ENCODE results near the gene ZNF710. TPM values are rescaled to one million over a fixed set of nuclear protein-coding genes. Genes with fewer than 3 reads are reported as not detected.

ZNF710 gene
- total RNA-seq, 1 experiment from 2014 or later = 27.3 TPM

DNA sequence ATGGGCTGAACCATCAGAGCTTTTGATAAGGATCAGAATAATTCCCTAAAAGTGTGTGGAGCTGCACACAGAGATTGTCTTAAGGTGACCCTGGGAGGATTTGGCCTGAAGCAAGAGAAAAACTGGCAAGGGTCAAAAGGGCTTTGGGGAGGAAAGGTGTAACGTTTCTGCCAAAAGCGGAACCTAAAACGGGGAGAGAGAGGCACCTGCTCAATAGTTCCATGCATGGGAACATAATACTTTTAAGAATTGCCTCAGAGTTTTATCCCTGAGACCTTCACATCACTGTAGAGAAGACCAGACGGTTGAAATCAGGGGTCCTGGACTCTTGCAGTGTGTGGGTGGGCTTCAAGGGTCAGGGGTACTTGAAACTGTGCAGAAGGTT is 5.9 kb downstream of the ZNF710 start:
- H3K27me3 ChIP-seq (replicated peaks; ENCODE audit: insufficient read depth, low read depth, low read length, poor library complexity) = no peaks in the 10 kb centered on the region
- ChIA-PET POLR2A (ENCODE audit: low non-redundant PET) (no interaction called here), CTCF (interaction anchor here (0.5 kb wide), 1 partner anchor 62 kb away, joined by 6 read pairs; no protein-coding TSS in a partner anchor)
- no TSS peak for BruUV-seq (replicated peaks)
- peaks cover 11% of the 10 kb centered on the region for H3K9me3 ChIP-seq (ENCODE audit: low read depth, low read length, poor library complexity, severe bottlenecking)
- no peak overlapping the region for H3K4me3 ChIP-seq (ENCODE audit: low read depth, low read length, poor library complexity, severe bottlenecking)
- peaks cover 4% of the 10 kb centered on the region for H3K36me3 ChIP-seq (ENCODE audit: insufficient read depth, low read length, poor library complexity, severe bottlenecking)
- H3K4me1 ChIP-seq (ENCODE audit: insufficient read depth, low read length, poor library complexity, severe bottlenecking) = peaks cover 15% of the 10 kb centered on the region
- intact Hi-C loops (cut with micrococcal nuclease; ENCODE audit: unreplicated experiment) = no loop called here
- no peak for TF ChIP-seq EZH2 (IDR thresholded peaks at IDR 0.05; ENCODE audit: borderline replicate concordance, low read depth, low read length, poor library complexity, severe bottlenecking)
- TF ChIP-seq, protein P1, sequence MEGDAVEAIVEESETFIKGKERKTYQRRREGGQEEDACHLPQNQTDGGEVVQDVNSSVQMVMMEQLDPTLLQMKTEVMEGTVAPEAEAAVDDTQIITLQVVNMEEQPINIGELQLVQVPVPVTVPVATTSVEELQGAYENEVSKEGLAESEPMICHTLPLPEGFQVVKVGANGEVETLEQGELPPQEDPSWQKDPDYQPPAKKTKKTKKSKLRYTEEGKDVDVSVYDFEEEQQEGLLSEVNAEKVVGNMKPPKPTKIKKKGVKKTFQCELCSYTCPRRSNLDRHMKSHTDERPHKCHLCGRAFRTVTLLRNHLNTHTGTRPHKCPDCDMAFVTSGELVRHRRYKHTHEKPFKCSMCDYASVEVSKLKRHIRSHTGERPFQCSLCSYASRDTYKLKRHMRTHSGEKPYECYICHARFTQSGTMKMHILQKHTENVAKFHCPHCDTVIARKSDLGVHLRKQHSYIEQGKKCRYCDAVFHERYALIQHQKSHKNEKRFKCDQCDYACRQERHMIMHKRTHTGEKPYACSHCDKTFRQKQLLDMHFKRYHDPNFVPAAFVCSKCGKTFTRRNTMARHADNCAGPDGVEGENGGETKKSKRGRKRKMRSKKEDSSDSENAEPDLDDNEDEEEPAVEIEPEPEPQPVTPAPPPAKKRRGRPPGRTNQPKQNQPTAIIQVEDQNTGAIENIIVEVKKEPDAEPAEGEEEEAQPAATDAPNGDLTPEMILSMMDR (conservative IDR thresholded peaks at IDR 0.05; ENCODE audit: low read depth, low read length) = no peak
- no peak for DNase-seq (ENCODE audit: low spot score)
- H3K27ac ChIP-seq (ENCODE audit: low read depth, low read length, poor library complexity, severe bottlenecking) = peak overlapping the region; percentile 31

DNA sequence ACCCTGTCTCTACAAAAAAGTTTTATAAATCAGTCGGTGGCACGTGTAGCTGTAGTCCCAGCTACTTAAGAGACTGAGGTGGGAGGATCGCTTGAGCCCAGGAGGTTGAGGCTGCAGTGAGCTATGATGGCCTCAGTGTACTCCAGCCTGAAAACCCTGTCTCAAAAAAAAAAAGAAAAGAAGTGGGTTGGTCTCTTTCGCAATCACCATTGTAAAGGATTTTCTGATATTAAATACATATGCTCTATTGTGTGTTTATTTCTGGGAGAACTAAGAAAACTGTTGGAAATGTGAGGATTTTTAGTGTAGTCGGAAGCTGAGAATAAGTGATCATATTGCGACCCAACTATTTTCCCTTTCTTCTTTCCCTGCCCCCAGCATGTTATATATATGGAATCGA is 7.5 kb downstream of the ZNF710 start:
- TF ChIP-seq, protein P1 (conservative IDR thresholded peaks at IDR 0.05; ENCODE audit: low read depth, low read length) = no peak
- no peak for TF ChIP-seq EZH2 (IDR thresholded peaks at IDR 0.05; ENCODE audit: borderline replicate concordance, low read depth, low read length, poor library complexity, severe bottlenecking)
- H3K4me1 ChIP-seq (ENCODE audit: insufficient read depth, low read length, poor library complexity, severe bottlenecking) = peaks cover 15% of the 10 kb centered on the region
- POLR2A ChIA-PET (ENCODE audit: low non-redundant PET) = no interaction called here
- peaks cover 5% of the 10 kb centered on the region for H3K36me3 ChIP-seq (ENCODE audit: insufficient read depth, low read length, poor library complexity, severe bottlenecking)
- no peak overlapping the region for H3K4me3 ChIP-seq (ENCODE audit: low read depth, low read length, poor library complexity, severe bottlenecking)
- no TSS peak for BruUV-seq (replicated peaks)
- peaks cover 18% of the 10 kb centered on the region for H3K9me3 ChIP-seq (ENCODE audit: low read depth, low read length, poor library complexity, severe bottlenecking)
- H3K27me3 ChIP-seq (replicated peaks; ENCODE audit: insufficient read depth, low read depth, low read length, poor library complexity) = no peaks in the 10 kb centered on the region
- H3K27ac ChIP-seq (ENCODE audit: low read depth, low read length, poor library complexity, severe bottlenecking) = no peak overlapping the region
- intact Hi-C loops (cut with micrococcal nuclease; ENCODE audit: unreplicated experiment) = no loop called here
- DNase-seq (ENCODE audit: low spot score) = no peak
- CTCF ChIA-PET = no interaction called here

DNA sequence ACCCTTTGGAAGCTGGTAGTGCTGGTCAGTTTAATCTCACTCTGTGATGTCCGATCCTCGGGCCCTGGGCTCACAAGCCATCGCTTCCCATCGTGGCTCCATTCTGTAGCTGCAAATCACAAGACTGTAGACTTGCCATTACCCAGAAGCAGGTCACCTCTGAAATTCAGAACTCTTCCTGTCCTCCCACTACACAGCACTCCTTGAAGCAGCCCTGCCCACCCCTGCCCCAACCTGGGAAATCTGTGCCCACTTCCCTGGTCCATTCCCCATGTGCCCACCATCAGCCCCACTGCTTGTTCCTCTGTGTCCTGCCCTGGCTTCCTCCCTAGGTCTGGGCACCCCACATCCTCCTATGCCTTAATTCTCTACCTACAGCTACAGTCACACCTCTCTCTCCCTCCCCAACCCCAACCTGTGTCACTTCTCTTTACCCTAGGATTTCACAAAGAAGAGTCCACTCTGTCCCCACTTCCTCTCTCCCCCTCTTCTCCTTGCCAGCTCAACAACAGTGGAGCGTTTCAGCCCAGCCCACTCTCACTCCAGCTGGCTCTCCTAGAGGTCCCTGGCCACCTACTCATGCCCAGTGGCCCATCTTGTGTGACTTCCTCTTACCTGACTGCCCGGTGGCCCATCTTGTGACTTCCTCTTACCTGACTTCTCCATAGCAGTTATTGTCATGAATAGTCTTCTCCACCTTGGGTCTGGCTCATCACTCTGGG is 8.3 kb downstream of the ZNF710 start:
- TF ChIP-seq, protein P1 (conservative IDR thresholded peaks at IDR 0.05; ENCODE audit: low read depth, low read length) = no peak
- TF ChIP-seq EZH2 (IDR thresholded peaks at IDR 0.05; ENCODE audit: borderline replicate concordance, low read depth, low read length, poor library complexity, severe bottlenecking) = no peak
- intact Hi-C loops (cut with micrococcal nuclease; ENCODE audit: unreplicated experiment) = no loop called here
- BruUV-seq (replicated peaks) = no TSS peak

More for the DNA sequence above, 8.3 kb downstream of the ZNF710 start:
- peaks cover 23% of the 10 kb centered on the region for H3K4me1 ChIP-seq (ENCODE audit: insufficient read depth, low read length, poor library complexity, severe bottlenecking)
- no peak overlapping the region for H3K4me3 ChIP-seq (ENCODE audit: low read depth, low read length, poor library complexity, severe bottlenecking)
- ChIA-PET CTCF (no interaction called here), POLR2A (ENCODE audit: low non-redundant PET) (no interaction called here)
- H3K36me3 ChIP-seq (ENCODE audit: insufficient read depth, low read length, poor library complexity, severe bottlenecking) = peaks cover 5% of the 10 kb centered on the region
- no peaks in the 10 kb centered on the region for H3K27me3 ChIP-seq (replicated peaks; ENCODE audit: insufficient read depth, low read depth, low read length, poor library complexity)
- peaks cover 18% of the 10 kb centered on the region for H3K9me3 ChIP-seq (ENCODE audit: low read depth, low read length, poor library complexity, severe bottlenecking)
- no peak overlapping the region for H3K27ac ChIP-seq (ENCODE audit: low read depth, low read length, poor library complexity, severe bottlenecking)
- no peak for DNase-seq (ENCODE audit: low spot score)

All from A673 (cell line).